ENCODE results near the gene TMSB10.

GRCh38 chr2:84884449-84884848 is 21.0 kb upstream of the TMSB10 start:
- TF ChIP-seq, protein P1, sequence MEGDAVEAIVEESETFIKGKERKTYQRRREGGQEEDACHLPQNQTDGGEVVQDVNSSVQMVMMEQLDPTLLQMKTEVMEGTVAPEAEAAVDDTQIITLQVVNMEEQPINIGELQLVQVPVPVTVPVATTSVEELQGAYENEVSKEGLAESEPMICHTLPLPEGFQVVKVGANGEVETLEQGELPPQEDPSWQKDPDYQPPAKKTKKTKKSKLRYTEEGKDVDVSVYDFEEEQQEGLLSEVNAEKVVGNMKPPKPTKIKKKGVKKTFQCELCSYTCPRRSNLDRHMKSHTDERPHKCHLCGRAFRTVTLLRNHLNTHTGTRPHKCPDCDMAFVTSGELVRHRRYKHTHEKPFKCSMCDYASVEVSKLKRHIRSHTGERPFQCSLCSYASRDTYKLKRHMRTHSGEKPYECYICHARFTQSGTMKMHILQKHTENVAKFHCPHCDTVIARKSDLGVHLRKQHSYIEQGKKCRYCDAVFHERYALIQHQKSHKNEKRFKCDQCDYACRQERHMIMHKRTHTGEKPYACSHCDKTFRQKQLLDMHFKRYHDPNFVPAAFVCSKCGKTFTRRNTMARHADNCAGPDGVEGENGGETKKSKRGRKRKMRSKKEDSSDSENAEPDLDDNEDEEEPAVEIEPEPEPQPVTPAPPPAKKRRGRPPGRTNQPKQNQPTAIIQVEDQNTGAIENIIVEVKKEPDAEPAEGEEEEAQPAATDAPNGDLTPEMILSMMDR (IDR thresholded peaks at IDR 0.05; ENCODE audit: low read length) = no peak
- TF ChIP-seq EZH2 (IDR thresholded peaks at IDR 0.05; ENCODE audit: borderline replicate concordance, low read length) = no peak
